ENCODE data around the gene DOLPP1. TPM values are rescaled to one million over a fixed set of nuclear protein-coding genes. Genes with fewer than 3 reads are reported as not detected.
A peak's percentile ranks its signal among the peaks of the same experiment; 100 is the strongest.

DOLPP1 gene
- total and polyA plus RNA-seq, 7 donors: 2.1 to 5.2 (median 4.2) TPM

- Histone ChIP-seq H3K27ac (peak overlapping the region; percentile 87), H3K4me3 (peak overlapping the region; percentile 83), H3K9me3 (no peaks in the 10 kb centered on the region), H3K36me3 (ENCODE audit: insufficient read depth in 1 of 2, low read depth in 1 of 2) (peaks cover 0 to 25% of the 10 kb centered on the region in 2 donors), H3K4me1 (peaks cover 49% of the 10 kb centered on the region), H3K27me3 (ENCODE audit: insufficient read depth in 3 of 3, low read length in 2 of 3) (no peaks in the 10 kb centered on the region)
- DNase-seq: no peak
- intact Hi-C loops (cut with DNase I): no loop called here
- no peak for TF ChIP-seq CTCF (IDR thresholded peaks at IDR 0.05)
- 67 to 79% (median 71%) methylated on average over 12 to 13 of the region's 13 CpGs for whole genome bisulfite sequencing, 3 donors
- no peak for ATAC-seq
Observed at GRCh38 chr9:129108083-129108804, 27.3 kb downstream of the DOLPP1 start.

GRCh38 chr9:129108805-129109536 lies 28.1 kb downstream of the DOLPP1 start:
- WGBS, 3 donors: 26 to 29% (median 27%) methylated on average over 10 of the region's 10 CpGs

GRCh38 chr9:129109537-129109903 lies 28.6 kb downstream of the DOLPP1 start:
- ATAC-seq: peak in 3 of 4 donors; percentile 17 to 21 (median 21)
- Histone ChIP-seq H3K9me3 (no peaks in the 10 kb centered on the region), H3K36me3 (ENCODE audit: insufficient read depth in 1 of 2, low read depth in 1 of 2) (peaks cover 0 to 25% of the 10 kb centered on the region in 2 donors), H3K27ac (peak overlapping the region; percentile 87), H3K4me3 (peak overlapping the region; percentile 83), H3K4me1 (peaks cover 48% of the 10 kb centered on the region), H3K27me3 (ENCODE audit: insufficient read depth in 3 of 3, low read length in 2 of 3) (no peaks in the 10 kb centered on the region)
- intact Hi-C loops (cut with DNase I): no loop called here
- WGBS, 3 donors: 23 to 51% (median 25%) methylated on average over 7 of the region's 7 CpGs
- DNase-seq: peak; percentile 72 to 80
- TF ChIP-seq CTCF (IDR thresholded peaks at IDR 0.05): no peak

More at GRCh38 chr9:129108805-129109536, 28.1 kb downstream of the DOLPP1 start:
- Histone ChIP-seq H3K9me3 (no peaks in the 10 kb centered on the region), H3K4me1 (peaks cover 46% of the 10 kb centered on the region), H3K27me3 (ENCODE audit: insufficient read depth in 3 of 3, low read length in 2 of 3) (no peaks in the 10 kb centered on the region), H3K36me3 (ENCODE audit: insufficient read depth in 1 of 2, low read depth in 1 of 2) (peaks cover 0 to 25% of the 10 kb centered on the region in 2 donors), H3K4me3 (peak overlapping the region; percentile 83), H3K27ac (peak overlapping the region; percentile 87)
- intact Hi-C loops (cut with DNase I): no loop called here
- TF ChIP-seq CTCF (IDR thresholded peaks at IDR 0.05): no peak
- ATAC-seq (peak in 1 of 4 donors; percentile 5), DNase-seq (peak; percentile 55 to 72)

- Histone ChIP-seq H3K4me1 (peaks cover 54% of the 10 kb centered on the region), H3K9me3 (no peaks in the 10 kb centered on the region), H3K27ac (peak overlapping the region; percentile 87), H3K36me3 (ENCODE audit: insufficient read depth in 1 of 2, low read depth in 1 of 2) (peaks cover 0 to 25% of the 10 kb centered on the region in 2 donors), H3K4me3 (peak overlapping the region; percentile 83), H3K27me3 (ENCODE audit: insufficient read depth in 3 of 3, low read length in 2 of 3) (no peaks in the 10 kb centered on the region)
- TF ChIP-seq CTCF (IDR thresholded peaks at IDR 0.05): no peak
- peak; percentile 57 to 73 for DNase-seq
- peak; percentile 11 to 38 (median 25) for ATAC-seq
- intact Hi-C loops (cut with DNase I): no loop called here
- WGBS, 3 donors: 1 to 3% (median 2%) methylated on average over 54 to 64 of the region's 64 CpGs
Observed at GRCh38 chr9:129109952-129110739, 29.2 kb downstream of the DOLPP1 start.

All from psoas muscle (tissue), 8 donors.